Measurements from ENCODE around the gene FANCC.

The FANCC gene

GRCh38 chr9:95078511-95078910 is 239.0 kb downstream of the FANCC start:
- H3K4me3 ChIP-seq (ENCODE audit: low read depth, low read length): no peak overlapping the region
- DNase-seq (ENCODE audit: low read depth): no peak
- no peak for TF ChIP-seq CTCF (IDR thresholded peaks at IDR 0.05; ENCODE audit: low read depth, low read length, missing control alignments)

GRCh38 chr9:95077766-95078370 is 239.6 kb downstream of the FANCC start:
- DNase-seq (ENCODE audit: low read depth): no peak
- TF ChIP-seq CTCF (IDR thresholded peaks at IDR 0.05; ENCODE audit: low read depth, low read length, missing control alignments): no peak
- H3K4me3 ChIP-seq (ENCODE audit: low read depth, low read length): no peak overlapping the region

- no peak for TF ChIP-seq CTCF (IDR thresholded peaks at IDR 0.05; ENCODE audit: low read depth, low read length, missing control alignments)
- H3K4me3 ChIP-seq (ENCODE audit: low read depth, low read length): no peak overlapping the region
- DNase-seq (ENCODE audit: low read depth): no peak
These were observed 240.3 kb downstream of the FANCC start for GRCh38 chr9:95077053-95077765.

- TF ChIP-seq CTCF (IDR thresholded peaks at IDR 0.05; ENCODE audit: low read depth, low read length, missing control alignments): no peak
- DNase-seq (ENCODE audit: low read depth): no peak
- no peak overlapping the region for H3K4me3 ChIP-seq (ENCODE audit: low read depth, low read length)
These were observed 240.8 kb downstream of the FANCC start for GRCh38 chr9:95076696-95077052.

- no peak overlapping the region for H3K4me3 ChIP-seq (ENCODE audit: low read depth, low read length)
These were observed 241.8 kb downstream of the FANCC start for GRCh38 chr9:95075700-95076099.

GRCh38 chr9:95074632-95075031 is 242.9 kb downstream of the FANCC start:
- H3K4me3 ChIP-seq (ENCODE audit: low read depth, low read length): no peak overlapping the region
- no peak for TF ChIP-seq CTCF (IDR thresholded peaks at IDR 0.05; ENCODE audit: low read depth, low read length, missing control alignments)
- no peak for DNase-seq (ENCODE audit: low read depth)

More at GRCh38 chr9:95075700-95076099, 241.8 kb downstream of the FANCC start:
- TF ChIP-seq CTCF (IDR thresholded peaks at IDR 0.05; ENCODE audit: low read depth, low read length, missing control alignments): no peak
- no peak for DNase-seq (ENCODE audit: low read depth)

GRCh38 chr9:95073918-95074317 is 243.6 kb downstream of the FANCC start:
- TF ChIP-seq CTCF (IDR thresholded peaks at IDR 0.05; ENCODE audit: low read depth, low read length, missing control alignments): no peak
- H3K4me3 ChIP-seq (ENCODE audit: low read depth, low read length): no peak overlapping the region
- no peak for DNase-seq (ENCODE audit: low read depth)

All from GM12864 (cell line).